ENCODE data around the gene CFDP1.

CFDP1 gene

DNA sequence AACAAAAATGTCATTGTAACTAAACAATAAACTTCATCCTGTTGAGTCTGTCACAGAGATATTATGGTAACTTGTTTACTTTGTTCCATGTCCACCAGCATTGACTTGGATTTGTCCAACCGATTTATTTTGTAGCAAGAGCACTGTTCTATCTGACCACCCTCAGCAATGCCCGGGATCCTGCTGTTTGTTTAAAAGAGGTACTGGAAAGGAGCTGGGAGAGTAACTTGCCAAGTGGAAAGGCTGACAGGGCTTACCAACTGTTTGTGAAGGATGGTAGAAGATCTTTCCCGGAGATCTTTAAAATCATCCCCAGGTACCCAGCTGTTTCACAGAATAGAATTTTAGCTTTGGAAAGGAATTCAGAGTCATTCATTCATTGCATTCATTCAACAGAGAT, 122.8 kb downstream of the CFDP1 start:
- no peaks in the 10 kb centered on the region for H3K9me3 ChIP-seq (ENCODE audit: control insufficient read depth, low read depth, low read length)
- H3K4me3 ChIP-seq (ENCODE audit: low read length) = no peak overlapping the region
- peaks cover 3% of the 10 kb centered on the region for H3K36me3 ChIP-seq (ENCODE audit: control insufficient read depth, low read depth, low read length)
- H3K27me3 ChIP-seq (ENCODE audit: control insufficient read depth, insufficient read depth, low read length) = no peaks in the 10 kb centered on the region
- H3K4me1 ChIP-seq (ENCODE audit: control insufficient read depth, low read depth, low read length) = no peaks in the 10 kb centered on the region
- H3K9ac ChIP-seq (ENCODE audit: low read length) = no peak overlapping the region
- no peak overlapping the region for H3K27ac ChIP-seq (ENCODE audit: low read length)

DNA sequence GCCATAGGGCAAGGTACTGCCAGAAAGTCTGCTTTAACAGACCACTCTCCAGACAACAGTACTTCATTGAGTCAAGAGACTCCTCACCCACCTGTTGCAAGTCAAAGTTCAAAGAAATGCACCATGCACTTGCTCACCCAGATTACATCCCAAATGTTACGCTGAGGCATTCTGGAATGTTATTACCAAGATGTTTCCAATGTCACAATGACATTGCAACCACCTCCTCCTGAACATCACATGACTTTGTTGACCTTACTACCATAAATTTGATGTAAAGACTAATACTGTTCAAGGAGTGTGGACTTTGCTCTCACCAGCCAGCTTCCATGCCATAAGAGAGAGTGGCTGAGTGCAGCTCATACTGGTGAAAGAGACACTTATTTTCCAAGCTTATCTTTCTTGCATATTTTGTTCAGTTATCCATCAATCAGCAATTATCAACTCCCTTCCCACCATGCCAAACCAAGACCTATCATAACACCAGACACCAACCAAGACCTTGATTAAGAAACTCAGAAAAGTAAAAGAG, 123.3 kb downstream of the CFDP1 start:
- Histone ChIP-seq H3K27me3 (ENCODE audit: control insufficient read depth, insufficient read depth, low read length) (no peaks in the 10 kb centered on the region), H3K27ac (ENCODE audit: low read length) (no peak overlapping the region), H3K4me3 (ENCODE audit: low read length) (no peak overlapping the region), H3K9ac (ENCODE audit: low read length) (no peak overlapping the region), H3K36me3 (ENCODE audit: control insufficient read depth, low read depth, low read length) (peaks cover 8% of the 10 kb centered on the region), H3K4me1 (ENCODE audit: control insufficient read depth, low read depth, low read length) (no peaks in the 10 kb centered on the region), H3K9me3 (ENCODE audit: control insufficient read depth, low read depth, low read length) (no peaks in the 10 kb centered on the region)

DNA sequence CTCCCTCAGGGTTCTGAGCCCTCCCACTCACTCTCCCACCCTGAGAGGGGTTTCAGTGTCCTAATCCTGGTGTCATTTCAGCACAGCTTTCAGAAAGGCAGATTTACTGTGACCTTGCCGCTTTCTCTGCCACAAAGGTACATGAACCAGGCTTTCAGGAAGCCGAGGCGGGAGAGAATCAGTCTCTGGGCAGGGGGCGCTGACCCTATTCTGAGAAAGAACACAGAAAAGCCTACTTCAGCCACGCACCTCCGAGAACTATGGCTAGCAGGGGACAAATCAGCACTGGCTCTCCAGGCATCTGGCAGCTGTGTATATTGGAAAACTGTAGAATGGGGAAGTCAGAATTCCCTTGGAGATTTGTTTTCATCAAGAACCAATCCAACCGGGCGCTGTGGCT, 124.1 kb downstream of the CFDP1 start:
- Histone ChIP-seq H3K27me3 (ENCODE audit: control insufficient read depth, insufficient read depth, low read length) (no peaks in the 10 kb centered on the region), H3K36me3 (ENCODE audit: control insufficient read depth, low read depth, low read length) (peaks cover 13% of the 10 kb centered on the region), H3K9ac (ENCODE audit: low read length) (no peak overlapping the region), H3K27ac (ENCODE audit: low read length) (no peak overlapping the region), H3K4me3 (ENCODE audit: low read length) (no peak overlapping the region), H3K4me1 (ENCODE audit: control insufficient read depth, low read depth, low read length) (no peaks in the 10 kb centered on the region), H3K9me3 (ENCODE audit: control insufficient read depth, low read depth, low read length) (no peaks in the 10 kb centered on the region)

DNA sequence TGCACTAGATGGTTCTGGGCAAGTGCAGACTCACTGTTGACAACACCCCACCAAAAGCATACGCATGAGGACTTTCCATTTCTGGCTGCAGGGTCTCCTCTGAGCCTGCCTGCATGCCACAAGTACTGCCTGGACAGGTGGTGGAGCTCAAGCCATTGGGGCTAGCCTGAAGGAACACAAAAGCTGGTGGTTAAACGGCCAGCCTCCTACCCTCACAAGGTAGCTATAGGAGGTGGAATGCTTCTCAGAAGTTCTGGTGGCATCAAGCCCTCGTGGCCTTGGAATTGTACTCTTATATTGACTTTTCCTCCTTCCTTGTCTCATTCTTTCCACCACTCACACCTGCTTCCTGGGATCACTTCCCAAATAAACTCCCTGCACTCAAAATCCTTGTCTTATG, 125.3 kb downstream of the CFDP1 start:
- Histone ChIP-seq H3K36me3 (ENCODE audit: control insufficient read depth, low read depth, low read length) (peaks cover 17% of the 10 kb centered on the region), H3K27ac (ENCODE audit: low read length) (no peak overlapping the region), H3K9ac (ENCODE audit: low read length) (no peak overlapping the region), H3K9me3 (ENCODE audit: control insufficient read depth, low read depth, low read length) (no peaks in the 10 kb centered on the region), H3K4me1 (ENCODE audit: control insufficient read depth, low read depth, low read length) (no peaks in the 10 kb centered on the region), H3K4me3 (ENCODE audit: low read length) (no peak overlapping the region), H3K27me3 (ENCODE audit: control insufficient read depth, insufficient read depth, low read length) (no peaks in the 10 kb centered on the region)

DNA sequence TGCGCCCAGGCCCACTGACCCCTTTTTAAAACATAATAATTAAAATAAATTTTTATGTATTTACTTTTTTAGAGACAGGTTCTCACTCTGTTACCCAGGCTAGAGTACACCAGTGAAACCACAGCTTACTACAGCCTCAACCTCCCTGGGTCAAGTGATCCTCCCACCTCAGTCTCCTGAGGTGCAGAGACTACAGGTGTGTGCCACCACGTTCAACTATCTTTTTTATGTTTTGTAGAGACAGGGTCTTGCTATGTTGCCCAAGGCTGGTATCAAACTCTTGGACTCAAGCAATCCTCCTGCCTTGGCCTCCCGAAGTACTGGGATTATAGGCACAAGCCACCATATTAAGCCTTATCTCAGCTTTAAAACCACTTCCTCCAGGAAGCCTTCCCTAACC, 125.8 kb downstream of the CFDP1 start:
- Histone ChIP-seq H3K4me1 (ENCODE audit: control insufficient read depth, low read depth, low read length) (no peaks in the 10 kb centered on the region), H3K27ac (ENCODE audit: low read length) (no peak overlapping the region), H3K9me3 (ENCODE audit: control insufficient read depth, low read depth, low read length) (no peaks in the 10 kb centered on the region), H3K36me3 (ENCODE audit: control insufficient read depth, low read depth, low read length) (peaks cover 17% of the 10 kb centered on the region), H3K9ac (ENCODE audit: low read length) (no peak overlapping the region), H3K4me3 (ENCODE audit: low read length) (no peak overlapping the region), H3K27me3 (ENCODE audit: control insufficient read depth, insufficient read depth, low read length) (no peaks in the 10 kb centered on the region)

DNA sequence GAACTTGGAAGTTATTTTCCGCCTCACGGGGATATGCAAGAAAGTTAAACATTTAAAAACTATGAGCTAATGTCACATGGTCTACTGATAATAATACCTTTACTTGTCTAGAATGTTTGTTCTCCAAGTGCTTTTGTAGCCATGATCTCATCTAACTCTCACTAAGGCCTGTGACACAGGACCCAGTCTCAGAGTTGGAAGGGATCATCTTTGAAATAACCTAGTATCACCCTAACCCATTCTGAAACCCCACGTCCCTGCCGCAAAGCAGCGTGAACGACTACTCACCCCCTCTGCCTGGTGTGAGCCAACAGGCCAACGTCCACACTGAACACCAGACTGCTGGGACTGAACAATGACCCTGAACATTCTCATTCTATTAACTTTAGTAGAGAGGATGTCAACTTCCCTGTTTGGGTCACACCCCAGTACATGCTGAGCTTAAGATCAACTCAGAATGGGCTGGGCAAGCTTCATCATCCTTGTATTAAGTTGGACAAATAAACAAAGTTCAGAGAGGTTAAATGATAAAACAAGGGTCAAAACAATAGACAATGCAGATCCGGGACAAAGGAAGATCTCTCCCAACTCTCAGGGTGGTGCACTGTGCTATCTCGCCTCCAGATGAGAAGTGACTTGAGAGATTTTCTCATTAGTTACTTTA, 127.1 kb downstream of the CFDP1 start:
- no peaks in the 10 kb centered on the region for H3K4me1 ChIP-seq (ENCODE audit: control insufficient read depth, low read depth, low read length)
- peaks cover 25% of the 10 kb centered on the region for H3K36me3 ChIP-seq (ENCODE audit: control insufficient read depth, low read depth, low read length)
- no peak overlapping the region for H3K27ac ChIP-seq (ENCODE audit: low read length)
- H3K4me3 ChIP-seq (ENCODE audit: low read length) = no peak overlapping the region
- no peaks in the 10 kb centered on the region for H3K9me3 ChIP-seq (ENCODE audit: control insufficient read depth, low read depth, low read length)
- no peaks in the 10 kb centered on the region for H3K27me3 ChIP-seq (ENCODE audit: control insufficient read depth, insufficient read depth, low read length)
- H3K9ac ChIP-seq (ENCODE audit: low read length) = no peak overlapping the region

DNA sequence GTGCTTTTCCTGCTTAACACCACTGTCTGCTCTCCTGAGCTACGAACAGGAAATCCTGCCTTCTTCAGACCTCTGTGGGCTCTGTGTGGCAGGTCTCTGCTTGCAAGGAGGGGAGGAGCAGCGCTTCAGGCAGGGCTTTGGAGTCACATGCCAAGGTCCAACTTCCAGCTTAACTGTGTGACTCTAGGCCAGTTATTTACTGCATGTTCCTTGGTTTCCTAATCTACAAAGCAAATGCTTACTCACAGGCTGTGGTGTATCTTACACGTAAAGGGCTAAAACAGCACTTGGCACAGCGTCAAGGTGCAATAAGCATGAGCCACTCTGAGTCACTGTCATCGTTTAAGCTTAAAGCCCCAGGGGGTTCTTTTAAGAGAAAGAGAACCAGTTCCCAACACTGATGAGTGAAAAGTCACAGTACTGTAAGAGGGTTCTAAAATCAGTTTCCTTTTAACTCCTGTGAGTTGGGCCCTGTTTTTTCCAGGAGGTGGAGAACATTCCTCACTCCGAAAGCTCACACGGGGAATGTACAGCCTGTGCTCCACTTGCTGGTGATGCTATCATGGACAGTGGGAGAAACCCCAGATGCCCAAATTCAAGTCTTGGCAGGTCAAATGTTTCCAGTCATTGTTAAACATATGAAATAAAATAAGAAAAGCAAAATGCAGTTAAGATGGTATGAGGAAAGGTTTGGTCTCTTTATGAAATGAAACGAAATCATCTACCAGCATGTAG, 127.8 kb downstream of the CFDP1 start:
- Histone ChIP-seq H3K4me3 (ENCODE audit: low read length) (no peak overlapping the region), H3K9me3 (ENCODE audit: control insufficient read depth, low read depth, low read length) (no peaks in the 10 kb centered on the region), H3K27me3 (ENCODE audit: control insufficient read depth, insufficient read depth, low read length) (no peaks in the 10 kb centered on the region), H3K36me3 (ENCODE audit: control insufficient read depth, low read depth, low read length) (peaks cover 32% of the 10 kb centered on the region), H3K4me1 (ENCODE audit: control insufficient read depth, low read depth, low read length) (no peaks in the 10 kb centered on the region), H3K27ac (ENCODE audit: low read length) (no peak overlapping the region), H3K9ac (ENCODE audit: low read length) (no peak overlapping the region)

DNA sequence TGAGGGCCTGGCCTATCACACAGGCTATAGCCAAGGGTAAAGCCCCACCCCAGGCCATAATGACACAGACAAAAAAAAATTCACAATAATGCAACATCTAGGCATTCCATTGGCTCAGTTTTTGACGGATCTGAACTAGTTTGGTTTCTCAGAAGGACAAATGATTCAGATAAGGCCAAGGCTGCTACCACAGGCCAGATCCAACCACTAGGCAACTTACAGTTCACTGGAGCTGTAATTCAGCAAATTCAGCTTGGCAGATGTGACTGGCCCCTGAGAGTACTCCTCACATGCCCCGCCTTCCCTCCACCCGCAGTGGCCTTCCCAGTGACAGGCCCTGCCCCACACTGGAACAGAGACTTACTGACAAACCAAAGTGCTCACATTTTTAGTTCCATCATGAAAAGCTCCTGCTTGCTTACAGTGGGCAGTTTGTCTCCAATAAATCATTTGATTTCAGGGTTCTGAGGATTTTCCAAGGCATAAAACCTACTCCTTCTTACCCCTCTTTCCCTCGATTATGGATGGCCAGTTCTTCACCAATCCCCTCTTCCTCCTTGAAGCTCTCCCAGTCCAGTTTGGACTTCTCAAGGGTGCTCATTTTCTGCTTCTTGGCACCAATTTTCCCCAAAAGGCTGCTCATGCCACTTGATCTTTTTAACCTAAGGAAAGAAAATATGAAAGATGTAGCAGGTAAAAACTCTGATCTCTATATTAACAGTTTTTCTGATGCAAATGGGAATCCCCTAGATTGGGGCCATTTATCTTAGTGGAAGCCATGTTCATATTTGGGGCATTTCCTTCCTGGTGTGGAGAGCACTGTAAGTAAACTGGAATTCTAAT, 128.6 kb downstream of the CFDP1 start:
- no peaks in the 10 kb centered on the region for H3K9me3 ChIP-seq (ENCODE audit: control insufficient read depth, low read depth, low read length)
- no peaks in the 10 kb centered on the region for H3K4me1 ChIP-seq (ENCODE audit: control insufficient read depth, low read depth, low read length)
- H3K36me3 ChIP-seq (ENCODE audit: control insufficient read depth, low read depth, low read length) = peaks cover 34% of the 10 kb centered on the region
- no peak overlapping the region for H3K9ac ChIP-seq (ENCODE audit: low read length)
- H3K27ac ChIP-seq (ENCODE audit: low read length) = no peak overlapping the region
- no peaks in the 10 kb centered on the region for H3K27me3 ChIP-seq (ENCODE audit: control insufficient read depth, insufficient read depth, low read length)
- H3K4me3 ChIP-seq (ENCODE audit: low read length) = no peak overlapping the region

DNA sequence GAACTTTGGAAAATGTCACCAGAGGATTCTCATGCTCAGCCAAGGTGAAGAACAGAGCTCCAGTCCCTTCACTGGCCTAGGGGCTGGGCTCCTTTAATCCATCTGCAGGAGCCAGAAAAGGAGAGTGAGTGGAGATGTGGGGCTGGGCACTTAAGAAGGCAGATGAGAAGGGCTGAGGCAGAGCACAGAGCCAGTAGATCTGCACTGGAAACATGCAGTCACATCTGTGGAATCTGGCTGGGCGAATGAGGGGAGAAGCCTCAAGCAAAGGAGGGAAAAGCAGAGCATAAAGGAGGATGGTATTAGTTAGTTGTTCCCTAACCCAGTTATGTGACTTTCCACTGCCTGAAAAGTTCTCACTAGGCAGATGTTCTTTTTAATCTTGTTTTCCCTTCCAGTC, 131.5 kb downstream of the CFDP1 start:
- no peak overlapping the region for H3K4me3 ChIP-seq (ENCODE audit: low read length)
- H3K4me1 ChIP-seq (ENCODE audit: control insufficient read depth, low read depth, low read length) = no peaks in the 10 kb centered on the region
- H3K9ac ChIP-seq (ENCODE audit: low read length) = no peak overlapping the region
- no peaks in the 10 kb centered on the region for H3K27me3 ChIP-seq (ENCODE audit: control insufficient read depth, insufficient read depth, low read length)
- H3K36me3 ChIP-seq (ENCODE audit: control insufficient read depth, low read depth, low read length) = peaks cover 38% of the 10 kb centered on the region
- H3K27ac ChIP-seq (ENCODE audit: low read length) = no peak overlapping the region
- H3K9me3 ChIP-seq (ENCODE audit: control insufficient read depth, low read depth, low read length) = no peaks in the 10 kb centered on the region

DNA sequence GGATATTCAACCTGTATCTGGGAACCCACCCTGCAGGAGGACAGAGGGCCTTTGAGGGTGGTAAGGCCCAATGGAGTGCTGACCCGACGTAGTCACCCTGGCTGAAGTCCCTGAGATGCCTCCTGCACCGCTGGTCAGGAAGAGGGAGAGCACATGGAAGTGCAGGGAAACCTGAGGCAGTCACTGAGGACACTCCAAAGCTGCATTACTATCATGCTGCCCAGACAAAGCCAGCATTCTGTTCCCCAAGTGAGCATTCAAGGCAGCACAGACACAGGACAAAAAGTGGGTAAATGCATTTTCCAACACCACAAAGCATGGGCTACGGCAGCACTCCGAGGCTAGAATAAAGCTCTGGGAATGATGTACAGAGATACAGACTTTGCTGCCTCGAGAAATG, 135.0 kb downstream of the CFDP1 start:
- Histone ChIP-seq H3K4me3 (ENCODE audit: low read length) (no peak overlapping the region), H3K27me3 (ENCODE audit: control insufficient read depth, insufficient read depth, low read length) (no peaks in the 10 kb centered on the region), H3K36me3 (ENCODE audit: control insufficient read depth, low read depth, low read length) (peaks cover 28% of the 10 kb centered on the region), H3K9me3 (ENCODE audit: control insufficient read depth, low read depth, low read length) (no peaks in the 10 kb centered on the region), H3K4me1 (ENCODE audit: control insufficient read depth, low read depth, low read length) (no peaks in the 10 kb centered on the region), H3K27ac (ENCODE audit: low read length) (no peak overlapping the region), H3K9ac (ENCODE audit: low read length) (no peak overlapping the region)

DNA sequence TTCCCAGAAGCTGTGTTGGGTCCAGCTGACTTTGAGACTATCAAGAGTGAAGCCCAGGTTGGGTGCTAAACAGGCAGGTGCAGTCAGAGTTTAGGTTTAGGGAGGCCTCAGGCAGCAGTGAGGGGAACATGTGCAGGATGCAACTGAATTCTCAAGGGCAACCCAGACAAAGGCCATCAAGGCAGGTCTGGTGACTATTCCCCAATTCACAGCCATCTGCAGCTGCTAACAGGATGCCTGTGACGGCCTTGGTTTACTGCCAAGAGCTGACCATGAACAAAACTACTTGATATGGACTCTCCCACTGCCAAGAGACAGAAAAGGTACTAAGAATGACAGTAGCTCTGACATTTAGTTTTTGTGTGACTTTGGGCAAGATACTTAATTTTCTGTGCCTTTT, 136.7 kb downstream of the CFDP1 start:
- no peaks in the 10 kb centered on the region for H3K9me3 ChIP-seq (ENCODE audit: control insufficient read depth, low read depth, low read length)
- H3K4me3 ChIP-seq (ENCODE audit: low read length) = no peak overlapping the region
- H3K9ac ChIP-seq (ENCODE audit: low read length) = no peak overlapping the region
- no peaks in the 10 kb centered on the region for H3K4me1 ChIP-seq (ENCODE audit: control insufficient read depth, low read depth, low read length)
- H3K27me3 ChIP-seq (ENCODE audit: control insufficient read depth, insufficient read depth, low read length) = no peaks in the 10 kb centered on the region
- H3K27ac ChIP-seq (ENCODE audit: low read length) = no peak overlapping the region
- peaks cover 34% of the 10 kb centered on the region for H3K36me3 ChIP-seq (ENCODE audit: control insufficient read depth, low read depth, low read length)
